GM21515 (cell line): ENCODE data around the gene RBMX2.

ENCODE experiments used
- ATAC-seq: cut with Tn5 transposase; IDR thresholded peaks from one replicate; pipeline ENCODE4 v1.9.1; 2021; ENCODE audit not compliant: unreplicated experiment

Gene RBMX2

DNA sequence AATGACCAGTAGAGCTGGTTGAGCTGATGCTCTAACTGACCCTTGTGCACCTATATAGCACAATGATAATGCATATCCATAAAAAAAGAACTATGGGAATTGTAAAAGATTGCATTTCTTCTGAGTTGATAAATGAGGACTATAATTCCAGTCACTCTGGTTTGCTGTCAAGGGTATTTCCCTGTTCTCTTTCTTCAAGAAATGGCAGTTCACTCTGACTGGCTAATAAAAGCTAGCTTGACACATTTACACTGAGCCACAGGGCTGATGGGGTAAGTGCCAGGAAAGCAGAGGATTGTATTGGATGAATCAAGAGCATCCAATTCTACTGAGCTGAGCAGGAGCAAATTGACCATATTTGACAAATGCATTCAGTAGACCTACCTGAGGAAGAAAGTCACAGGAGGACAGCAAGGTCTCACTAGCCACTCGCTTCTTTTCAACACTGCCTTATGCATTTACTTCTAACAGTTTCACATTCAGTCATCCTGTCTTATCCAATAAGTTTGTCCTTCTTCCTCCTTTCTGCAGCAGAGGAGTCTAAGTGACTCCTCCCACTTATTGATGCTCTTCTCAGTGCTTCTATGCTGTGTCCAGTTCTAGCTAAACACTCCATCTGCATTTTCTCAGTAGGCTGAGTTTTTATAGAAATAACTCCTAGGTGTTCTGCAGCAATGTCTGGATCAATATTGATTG lies 43.0 kb downstream of the RBMX2 start:
- ATAC-seq: no peak

GRCh38 chrX:130446974-130447373 lies 45.2 kb downstream of the RBMX2 start:
- ATAC-seq: no peak
